NT2/D1 (cell line): ENCODE results near the gene ST6GALNAC6.

Experiments
- DNase-seq: peaks from one replicate; pipeline ENCODE4 v3.0.0-alpha.2; 2011; ENCODE audit warnings: low read depth, low spot score
- H3K27me3 ChIP-seq: 2 replicates; pipeline ENCODE4 v1.6.0; 2011; ENCODE audit warnings: mild to moderate bottlenecking; ENCODE audit not compliant: insufficient read length, insufficient read depth
- H3K36me3 ChIP-seq: 2 replicates; pipeline ENCODE4 v1.6.1; 2011; ENCODE audit warnings: mild to moderate bottlenecking, low read length, mixed read lengths; ENCODE audit not compliant: insufficient read depth, insufficient read length
- H3K4me1 ChIP-seq: 2 replicates; pipeline ENCODE4 v1.5.1; 2011; ENCODE audit not compliant: insufficient read depth, insufficient read length
- H3K4me3 ChIP-seq: 2 replicates; pipeline ENCODE4 v1.5.1; 2011; ENCODE audit warnings: low read depth; ENCODE audit not compliant: insufficient read length
- H3K9ac ChIP-seq: 2 replicates; pipeline ENCODE4 v1.6.0; 2011; ENCODE audit warnings: low read depth; ENCODE audit not compliant: insufficient read length
- H3K9me3 ChIP-seq: 2 replicates; pipeline ENCODE4 v1.5.1; 2011; ENCODE audit warnings: mild to moderate bottlenecking, low read length; ENCODE audit not compliant: insufficient read depth
- SUZ12 ChIP-seq: IDR thresholded peaks from 2 replicates; pipeline ENCODE4 v1.6.1; 2011; ENCODE audit not compliant: insufficient read length, insufficient read depth; ENCODE audit errors: extremely low read depth
- YY1 ChIP-seq: IDR thresholded peaks from 2 replicates; pipeline ENCODE4 v1.6.1; 2011; ENCODE audit not compliant: insufficient read length, insufficient read depth
- ZNF274 ChIP-seq: IDR thresholded peaks from 2 replicates; pipeline ENCODE4 v1.6.1; 2011; ENCODE audit warnings: mild to moderate bottlenecking, low read depth, low read length

ST6GALNAC6 gene

GRCh38 chr9:127860260-127860659, 39.1 kb downstream of the ST6GALNAC6 start:
- H3K27me3 ChIP-seq, result no peaks in the 10 kb centered on the region
- no peak for DNase-seq
- H3K36me3 ChIP-seq, result no peaks in the 10 kb centered on the region
- H3K4me1 ChIP-seq, result peaks cover 2% of the 10 kb centered on the region
- TF ChIP-seq YY1 (no peak), ZNF274 (no peak), SUZ12 (no peak)
- no peak overlapping the region for H3K4me3 ChIP-seq
- H3K9ac ChIP-seq, result peak overlapping the region; percentile 47
- H3K9me3 ChIP-seq, result no peaks in the 10 kb centered on the region

GRCh38 chr9:127858041-127858512, 41.3 kb downstream of the ST6GALNAC6 start:
- no peak overlapping the region for H3K4me3 ChIP-seq
- peaks cover 13% of the 10 kb centered on the region for H3K4me1 ChIP-seq
- no peaks in the 10 kb centered on the region for H3K9me3 ChIP-seq
- no peak for DNase-seq
- H3K27me3 ChIP-seq, result no peaks in the 10 kb centered on the region
- no peak for TF ChIP-seq YY1
- TF ChIP-seq ZNF274, result no peak
- no peak for TF ChIP-seq SUZ12
- no peaks in the 10 kb centered on the region for H3K36me3 ChIP-seq
- no peak overlapping the region for H3K9ac ChIP-seq

- H3K4me1 ChIP-seq, result peaks cover 10% of the 10 kb centered on the region
- H3K9ac ChIP-seq, result no peak overlapping the region
- TF ChIP-seq SUZ12, result no peak
- TF ChIP-seq ZNF274, result no peak
- no peak for TF ChIP-seq YY1
- no peaks in the 10 kb centered on the region for H3K9me3 ChIP-seq
- no peak for DNase-seq
- H3K27me3 ChIP-seq, result no peaks in the 10 kb centered on the region
- no peak overlapping the region for H3K4me3 ChIP-seq
- no peaks in the 10 kb centered on the region for H3K36me3 ChIP-seq
Observed at GRCh38 chr9:127857278-127857677, 42.1 kb downstream of the ST6GALNAC6 start.

DNA sequence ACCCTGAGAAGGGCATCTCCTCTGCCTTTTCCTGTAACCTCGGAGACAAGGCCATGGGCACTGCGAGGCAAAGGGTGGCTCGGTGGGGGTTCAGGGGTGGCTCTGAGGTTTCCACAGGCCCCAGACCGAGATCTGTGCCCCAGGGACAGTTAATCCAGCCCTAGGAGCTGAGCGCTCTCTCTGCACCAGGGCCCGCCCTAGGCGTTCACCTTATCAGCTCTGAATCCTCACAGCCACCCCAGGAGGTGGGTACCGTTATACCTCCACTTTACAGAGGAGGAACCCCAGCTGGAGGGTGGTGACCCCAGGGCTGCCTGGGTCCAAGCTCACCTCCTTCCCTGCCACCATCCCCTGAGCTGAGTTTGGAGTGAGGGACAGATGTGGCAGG, 42.7 kb downstream of the ST6GALNAC6 start:
- TF ChIP-seq YY1 (no peak), SUZ12 (no peak), ZNF274 (no peak)
- Histone ChIP-seq H3K4me1 (peaks cover 10% of the 10 kb centered on the region), H3K4me3 (no peak overlapping the region), H3K27me3 (no peaks in the 10 kb centered on the region), H3K36me3 (no peaks in the 10 kb centered on the region), H3K9me3 (no peaks in the 10 kb centered on the region), H3K9ac (peak overlapping the region; percentile 9)
- no peak for DNase-seq

DNA sequence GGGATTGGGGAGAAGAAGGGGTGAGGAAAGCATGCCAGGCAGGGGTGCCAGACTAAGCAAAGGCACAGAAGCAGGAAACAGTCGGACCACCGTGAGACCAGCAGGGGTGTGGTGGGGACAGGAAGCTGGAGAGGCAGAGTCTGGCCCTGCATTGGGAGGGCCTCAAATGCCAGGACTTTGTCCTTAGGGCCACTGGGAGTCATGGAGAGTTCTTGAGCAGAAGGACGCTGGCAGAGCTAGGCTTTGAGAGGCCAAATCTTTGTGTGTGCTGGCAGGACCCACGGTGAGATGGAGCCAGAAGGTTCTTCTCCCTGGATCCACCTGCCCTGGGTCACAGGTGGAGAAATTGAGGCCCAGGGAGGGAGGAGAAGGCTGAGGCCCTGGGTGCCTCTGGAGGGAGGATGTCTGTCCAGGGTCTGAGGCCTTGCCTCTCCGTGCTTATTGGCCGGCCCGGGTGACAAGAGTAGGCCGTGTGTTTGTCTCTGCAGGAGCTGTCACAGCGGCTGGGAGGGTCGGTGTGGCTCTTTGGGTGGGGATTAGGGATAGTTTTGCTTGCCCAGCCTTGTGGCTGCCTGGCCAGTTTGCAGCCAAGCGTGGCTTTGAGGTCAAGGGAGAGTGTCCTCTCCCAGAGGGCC, 43.2 kb downstream of the ST6GALNAC6 start:
- TF ChIP-seq SUZ12, result no peak
- TF ChIP-seq YY1, result no peak
- no peak for TF ChIP-seq ZNF274
- no peak for DNase-seq
- H3K27me3 ChIP-seq, result no peaks in the 10 kb centered on the region
- H3K4me3 ChIP-seq, result no peak overlapping the region
- H3K4me1 ChIP-seq, result peaks cover 10% of the 10 kb centered on the region
- H3K9me3 ChIP-seq, result no peaks in the 10 kb centered on the region
- no peaks in the 10 kb centered on the region for H3K36me3 ChIP-seq
- H3K9ac ChIP-seq, result no peak overlapping the region

- Histone ChIP-seq H3K9me3 (no peaks in the 10 kb centered on the region), H3K27me3 (no peaks in the 10 kb centered on the region), H3K36me3 (no peaks in the 10 kb centered on the region), H3K4me1 (peaks cover 10% of the 10 kb centered on the region), H3K9ac (no peak overlapping the region), H3K4me3 (no peak overlapping the region)
- no peak for DNase-seq
- TF ChIP-seq YY1 (no peak), SUZ12 (no peak), ZNF274 (no peak)
Observed at GRCh38 chr9:127855522-127855921, 43.9 kb downstream of the ST6GALNAC6 start.

GRCh38 chr9:127854960-127855359, 44.4 kb downstream of the ST6GALNAC6 start:
- no peaks in the 10 kb centered on the region for H3K27me3 ChIP-seq
- H3K4me1 ChIP-seq, result peaks cover 10% of the 10 kb centered on the region
- no peak for DNase-seq
- no peak overlapping the region for H3K9ac ChIP-seq
- H3K36me3 ChIP-seq, result no peaks in the 10 kb centered on the region
- TF ChIP-seq SUZ12, result no peak
- no peak overlapping the region for H3K4me3 ChIP-seq
- H3K9me3 ChIP-seq, result peaks cover under 1% of the 10 kb centered on the region; the same call in 1 of the 2 replicates
